ENCODE data around the gene RECQL.

The RECQL gene

DNA sequence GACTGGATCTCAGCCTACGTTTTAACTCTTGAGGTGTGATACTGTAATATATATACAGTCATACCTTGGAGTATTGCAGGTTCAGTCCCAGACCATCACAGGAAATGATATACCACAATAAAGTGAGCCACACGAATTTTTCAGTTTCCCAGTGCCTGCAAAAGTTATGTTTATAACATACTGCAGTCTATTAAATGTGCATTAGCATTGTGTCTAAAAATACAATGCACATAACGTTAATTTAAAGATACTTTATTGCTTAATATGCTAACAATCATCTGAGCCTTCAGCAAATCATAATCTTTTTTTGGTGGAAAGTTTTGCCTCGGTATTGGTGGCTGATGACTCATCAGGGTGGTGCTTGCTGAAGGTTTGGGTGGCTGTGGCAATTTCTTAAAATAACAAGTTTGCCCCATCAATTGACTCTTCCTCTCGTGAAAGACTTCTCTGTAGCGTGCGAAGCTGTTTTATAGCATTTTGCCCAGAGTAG lies 45.1 kb downstream of the RECQL start:
- DNase-seq (ENCODE audit: low read depth) = no peak
- TF ChIP-seq, protein P1, sequence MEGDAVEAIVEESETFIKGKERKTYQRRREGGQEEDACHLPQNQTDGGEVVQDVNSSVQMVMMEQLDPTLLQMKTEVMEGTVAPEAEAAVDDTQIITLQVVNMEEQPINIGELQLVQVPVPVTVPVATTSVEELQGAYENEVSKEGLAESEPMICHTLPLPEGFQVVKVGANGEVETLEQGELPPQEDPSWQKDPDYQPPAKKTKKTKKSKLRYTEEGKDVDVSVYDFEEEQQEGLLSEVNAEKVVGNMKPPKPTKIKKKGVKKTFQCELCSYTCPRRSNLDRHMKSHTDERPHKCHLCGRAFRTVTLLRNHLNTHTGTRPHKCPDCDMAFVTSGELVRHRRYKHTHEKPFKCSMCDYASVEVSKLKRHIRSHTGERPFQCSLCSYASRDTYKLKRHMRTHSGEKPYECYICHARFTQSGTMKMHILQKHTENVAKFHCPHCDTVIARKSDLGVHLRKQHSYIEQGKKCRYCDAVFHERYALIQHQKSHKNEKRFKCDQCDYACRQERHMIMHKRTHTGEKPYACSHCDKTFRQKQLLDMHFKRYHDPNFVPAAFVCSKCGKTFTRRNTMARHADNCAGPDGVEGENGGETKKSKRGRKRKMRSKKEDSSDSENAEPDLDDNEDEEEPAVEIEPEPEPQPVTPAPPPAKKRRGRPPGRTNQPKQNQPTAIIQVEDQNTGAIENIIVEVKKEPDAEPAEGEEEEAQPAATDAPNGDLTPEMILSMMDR (conservative IDR thresholded peaks at IDR 0.05; ENCODE audit: low read depth, low read length) = no peak
- no peak overlapping the region for H3K4me3 ChIP-seq (ENCODE audit: low read length)

DNA sequence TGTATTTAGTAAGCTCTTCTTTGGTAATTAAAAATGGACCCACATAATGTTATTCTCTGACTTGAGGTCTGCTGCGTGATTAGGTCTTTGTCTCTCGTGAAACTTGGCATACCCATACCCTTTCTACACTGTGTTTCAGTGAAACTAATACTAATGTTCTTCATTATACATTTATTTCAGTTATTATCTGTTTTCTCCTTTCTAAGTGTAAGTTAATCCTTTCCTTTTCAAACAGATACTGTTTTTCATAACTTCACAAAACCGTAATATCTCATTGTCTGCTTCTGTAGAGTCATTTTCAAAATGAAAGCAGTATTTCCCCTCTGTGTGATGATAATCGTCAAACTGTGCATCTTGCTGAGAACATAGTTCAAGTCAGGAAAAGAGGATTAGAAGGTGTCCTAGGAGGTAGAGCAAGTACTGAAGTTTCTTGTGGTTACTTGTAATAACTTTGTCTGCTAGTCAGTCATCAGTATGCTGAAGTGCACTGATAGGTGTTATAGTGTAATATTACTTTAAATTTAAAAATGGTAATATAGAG lies 48.1 kb downstream of the RECQL start:
- DNase-seq (ENCODE audit: low read depth) = no peak
- TF ChIP-seq, protein P1 (conservative IDR thresholded peaks at IDR 0.05; ENCODE audit: low read depth, low read length) = no peak
- H3K4me3 ChIP-seq (ENCODE audit: low read length) = no peak overlapping the region

DNA sequence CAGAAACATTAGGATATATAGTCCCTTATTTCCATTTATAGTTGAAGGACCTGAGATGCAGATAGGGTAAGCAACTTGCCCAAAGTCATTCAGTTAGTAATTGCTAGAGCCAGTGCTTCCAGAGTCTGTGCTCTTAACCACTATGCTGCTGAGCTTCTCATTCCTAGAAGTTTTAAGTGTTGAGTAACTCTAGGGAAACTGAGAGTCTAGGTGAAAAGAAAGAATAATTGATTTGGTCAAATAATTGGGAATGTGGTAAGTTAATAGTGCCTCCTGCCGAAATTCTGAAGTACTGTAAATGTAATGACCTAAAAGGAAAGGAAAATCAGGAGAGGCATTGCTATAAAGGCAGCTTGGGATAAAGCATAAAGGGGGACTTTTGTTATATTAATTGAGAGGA lies 49.9 kb downstream of the RECQL start:
- TF ChIP-seq, protein P1 (conservative IDR thresholded peaks at IDR 0.05; ENCODE audit: low read depth, low read length) = peak; percentile 39
- no peak for DNase-seq (ENCODE audit: low read depth)
- no peak overlapping the region for H3K4me3 ChIP-seq (ENCODE audit: low read length)

DNA sequence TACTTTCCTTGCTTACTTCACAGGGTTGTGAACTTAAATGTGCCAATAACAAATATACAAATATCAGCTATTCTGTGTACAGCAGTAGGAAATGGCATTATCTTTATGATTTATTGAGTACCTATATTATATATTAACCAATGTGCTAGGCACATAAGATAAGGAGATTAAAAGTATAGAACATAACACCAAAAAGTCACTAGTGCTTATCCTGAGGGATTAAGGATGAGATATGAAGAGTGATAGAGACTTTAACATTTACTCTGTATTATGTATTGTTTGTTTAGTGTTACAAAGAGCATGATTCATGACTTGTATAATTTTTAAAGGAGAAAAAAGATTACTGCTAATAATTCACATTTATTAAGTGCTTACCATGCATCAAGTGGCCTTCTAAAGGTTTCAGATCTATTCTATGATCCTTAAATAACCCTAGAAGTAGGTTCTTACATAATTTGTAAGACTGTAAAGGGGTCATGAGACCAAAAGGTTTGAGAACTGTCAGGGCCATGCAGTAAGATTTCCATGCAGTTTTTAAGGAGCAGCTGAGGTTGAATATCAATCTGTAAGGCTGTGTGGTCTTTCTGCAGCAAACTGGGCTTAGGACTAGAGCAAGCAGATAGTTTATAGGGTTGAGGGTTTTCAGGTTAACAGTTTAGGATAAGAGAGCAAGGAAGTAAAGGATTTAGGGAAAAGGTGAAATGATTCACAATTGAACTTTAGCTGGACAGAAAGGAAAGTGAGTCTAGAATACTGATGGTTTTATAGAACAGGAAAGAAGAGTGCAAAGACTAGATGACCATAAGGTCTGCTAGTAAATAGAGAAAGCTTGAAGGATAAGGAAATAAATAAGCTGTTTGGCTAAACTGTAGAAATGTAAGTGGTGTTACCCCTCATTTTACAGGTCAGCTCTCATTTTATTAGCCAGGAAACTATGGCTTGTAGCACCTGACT lies 57.0 kb downstream of the RECQL start:
- TF ChIP-seq, protein P1 (conservative IDR thresholded peaks at IDR 0.05; ENCODE audit: low read depth, low read length) = no peak
- no peak for DNase-seq (ENCODE audit: low read depth)

DNA sequence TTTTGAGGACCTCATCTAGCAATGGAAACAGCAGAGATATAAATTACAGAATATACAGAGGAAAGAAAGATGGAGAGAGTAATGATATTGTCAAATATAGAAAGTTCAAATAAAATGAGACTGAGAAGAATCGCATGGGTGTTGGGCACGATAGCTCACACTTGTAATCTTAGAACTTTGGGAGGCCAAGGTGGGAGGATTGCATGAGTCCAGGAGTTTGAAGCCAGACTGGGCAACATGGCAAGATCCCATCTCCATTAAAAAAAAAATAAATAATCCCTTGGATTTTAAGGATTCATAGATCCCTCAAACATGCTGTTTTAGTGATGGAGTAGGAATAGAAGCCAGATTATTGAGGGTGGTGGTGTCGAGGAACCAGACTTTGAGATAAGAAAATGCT lies 62.1 kb downstream of the RECQL start:
- DNase-seq (ENCODE audit: low read depth) = no peak
- no peak overlapping the region for H3K4me3 ChIP-seq (ENCODE audit: low read length)
- TF ChIP-seq, protein P1 (conservative IDR thresholded peaks at IDR 0.05; ENCODE audit: low read depth, low read length) = no peak

More for the DNA sequence above, 57.0 kb downstream of the RECQL start:
- no peak overlapping the region for H3K4me3 ChIP-seq (ENCODE audit: low read length)

DNA sequence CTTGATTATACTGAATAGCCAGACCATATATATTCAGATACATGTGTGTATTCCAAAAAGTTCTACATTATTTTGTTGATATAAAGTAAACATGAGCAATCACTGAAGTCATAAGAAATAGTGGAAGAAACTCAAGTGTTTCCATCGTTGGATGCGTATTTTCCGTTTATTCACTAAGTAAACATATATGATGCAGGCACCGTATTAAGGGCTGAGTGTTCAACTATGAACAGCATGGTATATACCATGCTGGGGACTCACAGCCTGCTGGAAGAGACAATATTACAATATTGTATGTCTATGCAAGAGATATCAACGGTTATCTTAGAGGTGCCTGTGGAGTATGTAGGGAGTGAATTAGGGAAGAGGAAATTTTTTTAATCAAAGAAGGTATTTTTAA lies 62.8 kb downstream of the RECQL start:
- H3K4me3 ChIP-seq (ENCODE audit: low read length) = peak overlapping the region; percentile 93
- no peak for DNase-seq (ENCODE audit: low read depth)
- TF ChIP-seq, protein P1 (conservative IDR thresholded peaks at IDR 0.05; ENCODE audit: low read depth, low read length) = no peak
